ENCODE measurements around the gene COX17.

The COX17 gene

DNA sequence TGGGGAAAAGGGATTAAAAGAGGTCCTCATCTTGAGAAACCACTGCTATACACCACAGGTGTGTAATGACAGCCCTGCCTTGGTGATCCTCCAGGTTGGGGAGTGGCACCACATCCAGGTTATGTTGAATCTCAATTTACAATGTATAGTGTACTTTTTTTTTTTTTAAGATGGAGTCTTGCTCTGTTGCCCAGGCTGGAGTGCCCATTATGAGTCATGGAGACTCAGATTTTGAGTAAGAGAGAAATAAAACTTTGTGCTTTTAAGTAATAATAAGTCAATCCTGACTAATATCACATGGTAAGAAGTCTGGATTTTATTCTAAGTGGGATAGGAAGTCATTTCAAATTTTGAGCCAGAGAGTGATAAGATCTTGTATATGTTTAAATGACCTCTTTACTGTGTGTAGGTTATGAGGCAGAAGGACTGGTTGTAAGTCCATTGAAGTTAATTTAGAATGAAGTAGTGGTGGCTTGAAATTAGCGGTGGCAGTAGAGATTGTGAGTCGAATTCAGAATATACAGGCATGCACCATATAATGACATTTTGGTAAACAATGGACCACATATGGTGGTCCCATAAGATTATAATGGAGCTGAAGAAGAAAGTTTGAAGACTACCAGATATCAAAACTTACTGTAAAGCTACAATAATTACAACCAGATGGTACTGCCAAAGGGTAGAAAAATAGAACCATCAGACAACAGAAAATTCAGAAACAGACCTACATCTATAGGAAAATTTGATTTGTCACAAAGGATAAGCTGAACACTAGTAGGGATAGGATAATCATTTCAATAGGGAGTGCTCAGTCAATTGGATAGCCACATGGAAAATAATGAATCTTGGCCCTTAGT, 37.5 kb downstream of the COX17 start:
- Histone ChIP-seq H2BK5ac (ENCODE audit: low read length) (no peak overlapping the region), H3K4me3 (ENCODE audit: low read length) (no peak overlapping the region), H3K79me2 (ENCODE audit: control insufficient read depth, insufficient read depth, low read length) (no peaks in the 10 kb centered on the region), H3K9ac (ENCODE audit: low read length) (no peak overlapping the region), H4K8ac (ENCODE audit: low read depth, low read length) (no peak overlapping the region), H2BK15ac (replicated peaks; ENCODE audit: low read depth) (peak overlapping the region; percentile 14), H3K79me1 (ENCODE audit: low read length) (no peaks in the 10 kb centered on the region), H3K23ac (ENCODE audit: low read length) (no peak overlapping the region), H2BK120ac (ENCODE audit: low read depth, low read length) (no peak overlapping the region), H3K27me3 (ENCODE audit: insufficient read depth, low read length, poor library complexity) (no peaks in the 10 kb centered on the region), H3K56ac (ENCODE audit: low read length) (no peak overlapping the region), H4K5ac (ENCODE audit: low read length) (no peak overlapping the region), H3K4ac (ENCODE audit: low read depth, low read length) (no peak overlapping the region), H3K27ac (ENCODE audit: low read depth, low read length) (no peak overlapping the region), H3K4me1 (ENCODE audit: control insufficient read depth, low read depth, low read length) (peaks cover 4% of the 10 kb centered on the region), H2AK5ac (ENCODE audit: low read length) (no peak overlapping the region), H3K18ac (ENCODE audit: low read length) (no peak overlapping the region), H3K36me3 (ENCODE audit: control insufficient read depth, insufficient read depth, low read length) (no peaks in the 10 kb centered on the region), H3K4me2 (ENCODE audit: low read length) (no peak overlapping the region)
- WGBS (ENCODE audit: extremely low coverage, insufficient coverage, low lambda C conversion rate) = no CpG with 5 or more reads among the region's 2 CpGs
- DNase-seq = no peak

DNA sequence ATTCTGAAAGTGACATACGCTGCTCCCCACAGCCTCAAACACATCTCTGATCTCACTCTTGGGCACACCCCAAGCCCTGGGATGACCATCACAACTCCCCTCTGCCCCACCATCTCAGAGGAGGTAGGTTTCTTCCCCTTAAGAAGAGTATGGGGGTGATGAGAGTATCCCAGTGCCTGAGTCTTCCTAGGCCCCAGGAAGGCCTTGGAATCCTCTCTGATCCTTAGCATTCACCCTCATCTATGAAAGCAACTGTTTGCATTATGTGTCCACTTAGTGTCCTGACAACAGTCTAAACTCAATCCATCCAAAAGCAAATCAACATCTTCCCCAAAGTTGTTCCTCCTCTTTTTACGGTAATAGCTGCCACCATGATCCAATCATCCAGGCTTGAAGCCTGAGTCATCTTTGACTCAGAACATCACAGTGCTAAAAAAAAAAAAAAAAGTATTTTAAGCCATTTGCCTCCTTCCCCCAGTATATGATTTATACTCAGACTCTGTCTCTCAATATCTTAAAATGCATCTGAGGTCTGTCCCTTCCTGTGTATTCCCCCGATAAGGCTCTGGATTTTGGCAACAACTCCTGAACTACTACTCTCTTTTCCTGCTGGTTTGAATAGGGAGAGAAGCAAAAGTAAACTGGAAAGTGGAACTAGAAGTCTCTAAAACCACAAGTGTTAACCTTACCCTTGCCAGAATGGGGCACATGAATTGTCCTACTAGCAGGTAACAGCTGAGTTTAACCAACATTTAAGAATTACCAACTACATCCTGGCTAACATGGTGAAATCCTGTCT, 39.3 kb downstream of the COX17 start:
- Histone ChIP-seq H2BK120ac (ENCODE audit: low read depth, low read length) (no peak overlapping the region), H3K27ac (ENCODE audit: low read depth, low read length) (no peak overlapping the region)

GRCh38 chr3:119636891-119637611, 40.2 kb downstream of the COX17 start:
- Histone ChIP-seq H3K36me3 (ENCODE audit: control insufficient read depth, insufficient read depth, low read length) (no peaks in the 10 kb centered on the region), H3K18ac (ENCODE audit: low read length) (no peak overlapping the region), H2AK5ac (ENCODE audit: low read length) (no peak overlapping the region), H3K4me3 (ENCODE audit: low read length) (no peak overlapping the region), H3K4ac (ENCODE audit: low read depth, low read length) (no peak overlapping the region), H2BK15ac (replicated peaks; ENCODE audit: low read depth) (no peak overlapping the region), H3K4me2 (ENCODE audit: low read length) (no peak overlapping the region), H3K27ac (ENCODE audit: low read depth, low read length) (no peak overlapping the region), H2BK120ac (ENCODE audit: low read depth, low read length) (no peak overlapping the region), H4K8ac (ENCODE audit: low read depth, low read length) (no peak overlapping the region), H4K5ac (ENCODE audit: low read length) (no peak overlapping the region), H3K4me1 (ENCODE audit: control insufficient read depth, low read depth, low read length) (peaks cover 4% of the 10 kb centered on the region), H3K79me1 (ENCODE audit: low read length) (no peaks in the 10 kb centered on the region), H3K23ac (ENCODE audit: low read length) (no peak overlapping the region), H3K9ac (ENCODE audit: low read length) (no peak overlapping the region), H3K79me2 (ENCODE audit: control insufficient read depth, insufficient read depth, low read length) (no peaks in the 10 kb centered on the region), H2BK5ac (ENCODE audit: low read length) (no peak overlapping the region), H3K27me3 (ENCODE audit: insufficient read depth, low read length, poor library complexity) (no peaks in the 10 kb centered on the region), H3K56ac (ENCODE audit: low read length) (no peak overlapping the region)
- WGBS (ENCODE audit: extremely low coverage, insufficient coverage, low lambda C conversion rate) = no CpG with 5 or more reads among the region's 4 CpGs
- DNase-seq = no peak

More for the DNA sequence above, 39.3 kb downstream of the COX17 start:
- H3K4me1 ChIP-seq (ENCODE audit: control insufficient read depth, low read depth, low read length) = peaks cover 4% of the 10 kb centered on the region
- H3K79me2 ChIP-seq (ENCODE audit: control insufficient read depth, insufficient read depth, low read length) = no peaks in the 10 kb centered on the region
- H4K8ac ChIP-seq (ENCODE audit: low read depth, low read length) = no peak overlapping the region
- no peak overlapping the region for H3K9ac ChIP-seq (ENCODE audit: low read length)
- DNase-seq = peak; percentile 27
- no peak overlapping the region for H2BK5ac ChIP-seq (ENCODE audit: low read length)
- H3K27me3 ChIP-seq (ENCODE audit: insufficient read depth, low read length, poor library complexity) = no peaks in the 10 kb centered on the region
- H4K5ac ChIP-seq (ENCODE audit: low read length) = no peak overlapping the region
- H3K4me3 ChIP-seq (ENCODE audit: low read length) = no peak overlapping the region
- no peak overlapping the region for H3K4me2 ChIP-seq (ENCODE audit: low read length)
- no peak overlapping the region for H3K56ac ChIP-seq (ENCODE audit: low read length)
- no CpG with 5 or more reads among the region's 3 CpGs for WGBS (ENCODE audit: extremely low coverage, insufficient coverage, low lambda C conversion rate)
- H3K36me3 ChIP-seq (ENCODE audit: control insufficient read depth, insufficient read depth, low read length) = no peaks in the 10 kb centered on the region
- H2BK15ac ChIP-seq (replicated peaks; ENCODE audit: low read depth) = no peak overlapping the region
- H3K4ac ChIP-seq (ENCODE audit: low read depth, low read length) = no peak overlapping the region
- no peaks in the 10 kb centered on the region for H3K79me1 ChIP-seq (ENCODE audit: low read length)
- no peak overlapping the region for H3K18ac ChIP-seq (ENCODE audit: low read length)
- no peak overlapping the region for H2AK5ac ChIP-seq (ENCODE audit: low read length)
- H3K23ac ChIP-seq (ENCODE audit: low read length) = no peak overlapping the region

GRCh38 chr3:119636249-119636648, 41.0 kb downstream of the COX17 start:
- H3K4me3 ChIP-seq (ENCODE audit: low read length) = no peak overlapping the region
- no peak overlapping the region for H2BK120ac ChIP-seq (ENCODE audit: low read depth, low read length)
- H3K4me1 ChIP-seq (ENCODE audit: control insufficient read depth, low read depth, low read length) = peaks cover 4% of the 10 kb centered on the region
- DNase-seq = no peak
- H3K27me3 ChIP-seq (ENCODE audit: insufficient read depth, low read length, poor library complexity) = no peaks in the 10 kb centered on the region
- no peak overlapping the region for H3K4me2 ChIP-seq (ENCODE audit: low read length)
- no peak overlapping the region for H3K18ac ChIP-seq (ENCODE audit: low read length)
- H2BK5ac ChIP-seq (ENCODE audit: low read length) = no peak overlapping the region
- no peak overlapping the region for H3K9ac ChIP-seq (ENCODE audit: low read length)
- no peak overlapping the region for H2BK15ac ChIP-seq (replicated peaks; ENCODE audit: low read depth)
- H3K36me3 ChIP-seq (ENCODE audit: control insufficient read depth, insufficient read depth, low read length) = no peaks in the 10 kb centered on the region
- H4K5ac ChIP-seq (ENCODE audit: low read length) = no peak overlapping the region
- no CpG with 5 or more reads among the region's 1 CpG for WGBS (ENCODE audit: extremely low coverage, insufficient coverage, low lambda C conversion rate)
- no peak overlapping the region for H3K56ac ChIP-seq (ENCODE audit: low read length)
- no peak overlapping the region for H2AK5ac ChIP-seq (ENCODE audit: low read length)
- no peak overlapping the region for H3K23ac ChIP-seq (ENCODE audit: low read length)
- no peak overlapping the region for H3K27ac ChIP-seq (ENCODE audit: low read depth, low read length)
- H4K8ac ChIP-seq (ENCODE audit: low read depth, low read length) = no peak overlapping the region
- no peaks in the 10 kb centered on the region for H3K79me2 ChIP-seq (ENCODE audit: control insufficient read depth, insufficient read depth, low read length)
- no peaks in the 10 kb centered on the region for H3K79me1 ChIP-seq (ENCODE audit: low read length)
- H3K4ac ChIP-seq (ENCODE audit: low read depth, low read length) = no peak overlapping the region

- no peak overlapping the region for H3K4me2 ChIP-seq (ENCODE audit: low read length)
- H4K5ac ChIP-seq (ENCODE audit: low read length) = no peak overlapping the region
- WGBS (ENCODE audit: extremely low coverage, insufficient coverage, low lambda C conversion rate) = no CpG with 5 or more reads among the region's 10 CpGs
- no peak overlapping the region for H3K4me3 ChIP-seq (ENCODE audit: low read length)
- H3K36me3 ChIP-seq (ENCODE audit: control insufficient read depth, insufficient read depth, low read length) = no peaks in the 10 kb centered on the region
- H3K27ac ChIP-seq (ENCODE audit: low read depth, low read length) = no peak overlapping the region
- H2BK120ac ChIP-seq (ENCODE audit: low read depth, low read length) = no peak overlapping the region
- H2BK15ac ChIP-seq (replicated peaks; ENCODE audit: low read depth) = no peak overlapping the region
- no peak overlapping the region for H3K23ac ChIP-seq (ENCODE audit: low read length)
- H3K27me3 ChIP-seq (ENCODE audit: insufficient read depth, low read length, poor library complexity) = no peaks in the 10 kb centered on the region
- peaks cover 4% of the 10 kb centered on the region for H3K4me1 ChIP-seq (ENCODE audit: control insufficient read depth, low read depth, low read length)
- H3K9ac ChIP-seq (ENCODE audit: low read length) = no peak overlapping the region
- H3K79me1 ChIP-seq (ENCODE audit: low read length) = no peaks in the 10 kb centered on the region
- no peak overlapping the region for H2BK5ac ChIP-seq (ENCODE audit: low read length)
- no peak overlapping the region for H3K56ac ChIP-seq (ENCODE audit: low read length)
- no peak overlapping the region for H3K18ac ChIP-seq (ENCODE audit: low read length)
- H2AK5ac ChIP-seq (ENCODE audit: low read length) = no peak overlapping the region
- no peaks in the 10 kb centered on the region for H3K79me2 ChIP-seq (ENCODE audit: control insufficient read depth, insufficient read depth, low read length)
- no peak overlapping the region for H3K4ac ChIP-seq (ENCODE audit: low read depth, low read length)
- no peak overlapping the region for H4K8ac ChIP-seq (ENCODE audit: low read depth, low read length)
- peak; percentile 28 for DNase-seq
These were observed 41.5 kb downstream of the COX17 start for GRCh38 chr3:119635719-119636118.

Measured in mesendoderm (in vitro differentiated cells).